Common myeloid progenitor, CD34-positive (primary cell): ENCODE measurements around the gene TTC9.

Experiments
- CTCF ChIA-PET: fragments of 350-600 bp; sonication (Branson Sonifier 250); formaldehyde crosslinking; loops from one replicate; lab custom pipeline; 2021; ENCODE audit warnings: antibody characterized with exemption; lab: Charles Lee
- POLR2A ChIA-PET: fragments of 350-600 bp; sonication (Branson Sonifier 250); formaldehyde crosslinking; loops from one replicate; lab custom pipeline; 2021; ENCODE audit warnings: antibody characterized with exemption; lab: Charles Lee
- DNase-seq, 3 donors: peaks; one replicate each; pipeline versions ENCODE4 v3.0.0 to v3.0.0-alpha.2; 2013
- H3K27ac ChIP-seq, 2 experiments: 1 replicate in 1 of 2; 2 replicates in 1 of 2; pipeline ENCODE4 v1.7.0; 2013; ENCODE audit warnings: inconsistent platforms in 2 of 2, low read length in 2 of 2, mild to moderate bottlenecking in 2 of 2, low read depth in 1 of 2, moderate library complexity in 1 of 2; ENCODE audit not compliant: severe bottlenecking in 2 of 2, insufficient read depth in 1 of 2, poor library complexity in 1 of 2
- H3K27me3 ChIP-seq, 5 experiments: replicated peaks in 2 of 5; 1 replicate in 3 of 5; 2 replicates in 2 of 5; pipeline versions ENCODE4 v1.6.1 to v1.7.0; 2013; ENCODE audit warnings: low read length in 4 of 5, mild to moderate bottlenecking in 2 of 5, moderate library complexity in 2 of 5, inconsistent platforms in 1 of 5; ENCODE audit not compliant: insufficient read depth in 5 of 5, control insufficient read depth in 4 of 5
- H3K36me3 ChIP-seq, 4 experiments: 1 replicate in 2 of 4; 2 replicates in 2 of 4; pipeline versions ENCODE4 v1.6.1 to v1.7.0; 2013; ENCODE audit warnings: low read length in 3 of 4, control low read depth in 1 of 4, mild to moderate bottlenecking in 1 of 4; ENCODE audit not compliant: control insufficient read depth in 4 of 4, insufficient read depth in 4 of 4
- H3K4me1 ChIP-seq, 4 experiments: 1 replicate in 3 of 4; 2 replicates in 1 of 4; pipeline versions ENCODE4 v1.6.1 to v1.7.1; 2013; ENCODE audit warnings: low read length in 3 of 4, mild to moderate bottlenecking in 3 of 4, control low read depth in 1 of 4, inconsistent platforms in 1 of 4, moderate library complexity in 1 of 4; ENCODE audit not compliant: control insufficient read depth in 4 of 4, insufficient read depth in 4 of 4; ENCODE audit errors: control extremely low read depth in 1 of 4
- H3K4me3 ChIP-seq, 7 experiments: 1 replicate in 4 of 7; 2 replicates in 3 of 7; pipeline versions ENCODE4 v1.5.1 to v1.7.0; 2013; ENCODE audit warnings: mild to moderate bottlenecking in 7 of 7, low read length in 6 of 7, moderate library complexity in 6 of 7, inconsistent platforms in 2 of 7, low read depth in 2 of 7, control low read depth in 1 of 7; ENCODE audit not compliant: insufficient read depth in 4 of 7, control insufficient read depth in 1 of 7; ENCODE audit errors: extremely low read depth in 1 of 7
- H3K9me3 ChIP-seq, 5 experiments: 1 replicate in 4 of 5; 2 replicates in 1 of 5; pipeline versions ENCODE4 v1.6.1 to v1.7.1; 2013; ENCODE audit warnings: low read length in 4 of 5, mild to moderate bottlenecking in 2 of 5, inconsistent platforms in 1 of 5, low read depth in 1 of 5, moderate library complexity in 1 of 5; ENCODE audit not compliant: control insufficient read depth in 4 of 5, insufficient read depth in 2 of 5; ENCODE audit errors: control extremely low read depth in 1 of 5
- WGBS: methylation state at CpG from one replicate; pipeline ENCODE4 v1.1.5; 2013; ENCODE audit not compliant: insufficient coverage; 5-methylcytosine and 5-hydroxymethylcytosine counted together

Gene TTC9

GRCh38 chr14:70696026-70696425 is 54.3 kb downstream of the TTC9 start:
- no peak for DNase-seq
- H3K27ac ChIP-seq, result no peak overlapping the region
- CTCF ChIA-PET, result interaction anchor here (1.1 kb wide), 1 partner anchor 9 kb away, joined by 4 read pairs; no protein-coding TSS in a partner anchor
- no peaks in the 10 kb centered on the region for H3K36me3 ChIP-seq
- H3K4me3 ChIP-seq, result no peak overlapping the region
- no peaks in the 10 kb centered on the region for H3K27me3 ChIP-seq
- peaks cover 3 to 20% (median 17%) of the 10 kb centered on the region in 4 experiments for H3K4me1 ChIP-seq
- 100% methylated on average over 1 of the region's 2 CpGs for WGBS
- H3K9me3 ChIP-seq, result no peaks in the 10 kb centered on the region
- POLR2A ChIA-PET, result no interaction called here

- POLR2A ChIA-PET, result no interaction called here
- H3K27me3 ChIP-seq, result no peaks in the 10 kb centered on the region
- no peaks in the 10 kb centered on the region for H3K9me3 ChIP-seq
- H3K4me3 ChIP-seq, result peak overlapping the region in 1 of 7 experiments; percentile 11
- WGBS, result 94% methylated on average over 2 of the region's 2 CpGs
- CTCF ChIA-PET, result interaction anchor here (0.6 to 1.2 kb wide), 6 partner anchors 16 to 256 kb away, joined by 3 to 5 read pairs (median 3); no protein-coding TSS in a partner anchor
- DNase-seq, result peak in 1 of 3 donors; percentile 15
- H3K27ac ChIP-seq, result no peak overlapping the region
- H3K4me1 ChIP-seq, result peaks cover 3 to 23% (median 17%) of the 10 kb centered on the region in 4 experiments
- H3K36me3 ChIP-seq, result no peaks in the 10 kb centered on the region
These were observed 56.0 kb downstream of the TTC9 start for GRCh38 chr14:70697701-70698100.

DNA sequence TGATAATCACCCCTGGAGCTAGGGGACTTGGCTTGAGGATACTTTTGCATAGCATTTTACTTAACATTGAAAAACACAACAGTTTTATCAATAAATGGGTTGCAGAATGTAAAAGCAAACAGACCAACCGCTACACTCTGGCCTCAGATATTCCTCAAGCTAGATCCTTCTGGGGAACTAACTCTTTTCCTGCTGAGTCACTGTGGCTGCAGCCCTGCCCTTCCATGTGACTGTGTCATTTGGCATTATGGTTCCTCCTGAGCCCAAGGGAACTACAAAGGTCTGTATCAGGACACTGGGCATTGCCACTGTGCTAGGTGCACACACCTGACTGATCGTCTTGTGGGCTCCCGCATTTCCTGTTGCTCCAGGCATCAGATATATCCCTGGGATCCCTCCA is 56.6 kb downstream of the TTC9 start:
- ChIA-PET POLR2A (no interaction called here), CTCF (interaction anchor here (0.6 to 1.2 kb wide), 7 partner anchors 9 to 255 kb away, joined by 3 to 5 read pairs (median 3); no protein-coding TSS in a partner anchor)
- Histone ChIP-seq H3K4me1 (peaks cover 3 to 23% (median 17%) of the 10 kb centered on the region in 4 experiments), H3K9me3 (no peaks in the 10 kb centered on the region), H3K27ac (no peak overlapping the region), H3K4me3 (peak overlapping the region in 2 of 7 experiments; percentile 11 to 45), H3K36me3 (no peaks in the 10 kb centered on the region), H3K27me3 (no peaks in the 10 kb centered on the region)
- WGBS, result 29% methylated on average over 3 of the region's 3 CpGs
- peak; percentile 64 to 87 (median 84) for DNase-seq

- Histone ChIP-seq H3K27ac (no peak overlapping the region), H3K27me3 (no peaks in the 10 kb centered on the region), H3K36me3 (no peaks in the 10 kb centered on the region), H3K4me3 (no peak overlapping the region), H3K4me1 (peaks cover 3 to 23% (median 17%) of the 10 kb centered on the region in 4 experiments), H3K9me3 (no peaks in the 10 kb centered on the region)
- POLR2A ChIA-PET, result no interaction called here
- 93% methylated on average over 4 of the region's 5 CpGs for WGBS
- CTCF ChIA-PET, result no interaction called here
- no peak for DNase-seq
These were observed 57.9 kb downstream of the TTC9 start for GRCh38 chr14:70699646-70700045.

- CTCF ChIA-PET, result interaction anchor here (1.1 kb wide), 1 partner anchor 80 kb away, joined by 6 read pairs; no protein-coding TSS in a partner anchor
- H3K27me3 ChIP-seq, result no peaks in the 10 kb centered on the region
- H3K27ac ChIP-seq, result no peak overlapping the region
- H3K36me3 ChIP-seq, result no peaks in the 10 kb centered on the region
- POLR2A ChIA-PET, result interaction anchor here (0.6 kb wide), 1 partner anchor 60 kb away, joined by 4 read pairs; no protein-coding TSS in a partner anchor
- WGBS, result 92% methylated on average over 3 of the region's 4 CpGs
- peaks cover 3 to 23% (median 17%) of the 10 kb centered on the region in 4 experiments for H3K4me1 ChIP-seq
- H3K9me3 ChIP-seq, result no peaks in the 10 kb centered on the region
- no peak for DNase-seq
- no peak overlapping the region for H3K4me3 ChIP-seq
These were observed 59.4 kb downstream of the TTC9 start for GRCh38 chr14:70700955-70701585.

- no peaks in the 10 kb centered on the region for H3K36me3 ChIP-seq
- ChIA-PET POLR2A (interaction anchor here (0.6 kb wide), 1 partner anchor 60 kb away, joined by 4 read pairs; no protein-coding TSS in a partner anchor), CTCF (interaction anchor here (1.1 kb wide), 2 partner anchors 78 to 80 kb away, joined by 4 to 6 read pairs; no protein-coding TSS in a partner anchor)
These were observed 59.9 kb downstream of the TTC9 start for GRCh38 chr14:70701610-70702009.

GRCh38 chr14:70702161-70702560 is 60.4 kb downstream of the TTC9 start:
- no peak overlapping the region for H3K4me3 ChIP-seq
- H3K9me3 ChIP-seq, result no peaks in the 10 kb centered on the region
- POLR2A ChIA-PET, result no interaction called here
- 63% methylated on average over 3 of the region's 3 CpGs for WGBS
- no peaks in the 10 kb centered on the region for H3K36me3 ChIP-seq
- H3K4me1 ChIP-seq, result peaks cover 3 to 25% (median 17%) of the 10 kb centered on the region in 4 experiments
- no peak for DNase-seq
- H3K27me3 ChIP-seq, result no peaks in the 10 kb centered on the region
- CTCF ChIA-PET, result interaction anchor here (1.1 to 1.2 kb wide), 3 partner anchors 76 to 81 kb away, joined by 3 to 6 read pairs (median 4); no protein-coding TSS in a partner anchor
- no peak overlapping the region for H3K27ac ChIP-seq

More at GRCh38 chr14:70701610-70702009, 59.9 kb downstream of the TTC9 start:
- H3K9me3 ChIP-seq, result no peaks in the 10 kb centered on the region
- no peak overlapping the region for H3K4me3 ChIP-seq
- H3K27me3 ChIP-seq, result no peaks in the 10 kb centered on the region
- H3K4me1 ChIP-seq, result peaks cover 3 to 23% (median 17%) of the 10 kb centered on the region in 4 experiments
- no peak overlapping the region for H3K27ac ChIP-seq
- no peak for DNase-seq
